ENCODE measurements around the gene PLXDC2.
"Not testable (repeated sequence)": the region's sequence is repeated elsewhere in the genome, so short reads cannot be mapped to it uniquely, and the experiment has no call there.

PLXDC2 gene

GRCh38 chr10:19987931-19988330, 171.7 kb downstream of the PLXDC2 start:
- no peak for DNase-seq

GRCh38 chr10:19993714-19994315, 177.6 kb downstream of the PLXDC2 start:
- DNase-seq = no peak

DNA sequence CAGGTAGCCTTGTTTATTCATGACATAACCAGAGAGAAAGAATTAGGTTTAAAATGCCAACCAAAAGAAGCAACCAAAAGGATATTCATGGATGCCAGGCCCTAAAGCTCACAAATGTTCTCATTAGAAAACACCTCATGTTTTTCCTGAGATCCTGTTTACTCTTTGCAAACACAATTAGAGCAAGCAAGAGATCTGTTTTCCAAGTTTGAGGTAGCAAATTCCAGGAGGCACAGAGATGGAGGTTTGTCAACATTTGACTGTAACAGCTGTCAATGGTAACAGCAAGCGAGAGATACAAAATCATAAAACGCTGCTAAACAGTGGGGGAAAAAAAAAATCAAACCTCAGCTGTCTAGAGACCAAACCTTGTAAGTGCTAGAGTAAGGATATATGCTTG, 182.2 kb downstream of the PLXDC2 start:
- no peak for DNase-seq

DNA sequence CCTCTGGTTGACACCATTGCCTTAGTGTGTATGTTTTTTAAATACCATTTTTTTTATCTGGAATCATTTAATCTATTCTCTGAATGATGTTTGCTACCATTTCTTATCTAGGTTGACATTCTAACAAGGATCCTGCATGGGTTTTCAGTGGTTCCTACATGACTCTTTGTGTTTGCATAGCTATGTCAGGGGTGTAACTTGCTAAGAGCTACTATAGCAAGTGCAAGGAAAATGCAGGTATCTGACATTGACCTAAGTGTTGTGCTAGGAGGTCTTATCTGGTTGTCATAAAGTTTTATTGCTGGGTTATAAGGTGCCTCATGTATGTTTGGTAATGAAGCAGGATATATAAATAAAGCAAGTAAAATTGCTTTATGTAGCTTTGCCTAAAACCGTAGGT, 183.2 kb downstream of the PLXDC2 start:
- DNase-seq = no peak

GRCh38 chr10:20002026-20002425, 185.8 kb downstream of the PLXDC2 start:
- not testable (repeated sequence) for DNase-seq

- no peak for DNase-seq
Measured at GRCh38 chr10:20002657-20003056, 186.4 kb downstream of the PLXDC2 start.

GRCh38 chr10:20004087-20004523, 187.9 kb downstream of the PLXDC2 start:
- no peak for DNase-seq

GRCh38 chr10:20005638-20006037, 189.4 kb downstream of the PLXDC2 start:
- no peak for DNase-seq

- no peak for DNase-seq
Measured at GRCh38 chr10:20006169-20006870, 190.1 kb downstream of the PLXDC2 start.

GRCh38 chr10:20007426-20007825, 191.2 kb downstream of the PLXDC2 start:
- DNase-seq = no peak

DNA sequence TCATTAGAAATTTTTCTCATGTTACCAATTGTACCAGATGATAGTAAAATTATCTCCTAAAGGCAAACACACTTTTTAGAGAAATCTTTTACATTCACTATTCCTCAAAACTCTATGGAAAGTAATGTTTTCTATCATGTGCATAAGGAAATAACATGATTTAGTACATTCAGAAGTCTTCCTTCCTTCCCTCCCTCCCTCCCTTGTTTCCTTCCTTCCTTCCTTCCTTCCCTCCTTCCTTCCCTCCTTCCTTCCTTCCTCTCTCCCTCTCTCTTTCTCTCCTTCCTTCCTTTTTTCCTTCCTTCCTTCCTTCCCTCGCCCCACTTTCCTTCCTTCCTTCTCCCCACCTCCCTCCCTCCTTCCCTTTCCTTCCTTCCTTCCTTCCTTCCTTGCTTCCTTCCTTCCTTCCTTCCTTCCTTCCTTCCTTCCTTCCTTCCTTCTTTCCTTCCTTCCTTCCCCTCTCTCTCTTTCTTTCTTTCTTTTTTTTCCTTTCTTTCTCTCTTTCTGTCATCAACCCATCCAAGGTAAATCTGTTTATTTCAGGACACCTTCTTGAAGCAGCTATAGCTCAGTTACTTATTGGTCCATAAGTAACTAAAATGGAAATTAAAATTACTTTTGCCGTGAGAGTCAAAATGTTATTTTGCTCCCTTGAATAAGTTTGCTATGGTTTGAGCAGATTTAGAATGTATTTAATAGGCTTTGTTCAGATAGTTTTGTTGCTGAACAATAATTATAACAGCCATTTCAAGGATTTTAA, 197.9 kb downstream of the PLXDC2 start:
- no peak for DNase-seq

DNA sequence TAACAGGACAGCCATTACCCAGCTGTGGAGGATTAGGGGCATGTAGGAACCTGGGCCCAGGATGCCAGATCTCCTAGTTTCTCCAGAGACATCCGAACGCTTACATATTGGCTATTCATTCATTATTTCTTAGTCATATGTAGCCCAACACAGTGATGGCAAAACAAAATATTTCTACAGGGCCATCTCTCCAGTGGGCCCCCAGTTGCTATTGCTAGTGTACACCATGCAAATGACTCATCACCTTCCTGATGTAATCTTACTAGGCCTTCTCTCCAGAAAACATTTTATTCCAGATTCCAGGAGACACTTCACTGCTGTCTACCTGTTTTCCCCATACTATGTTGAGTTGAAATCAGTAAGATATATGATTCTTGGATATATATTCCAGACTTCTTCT, 201.7 kb downstream of the PLXDC2 start:
- DNase-seq = no peak

DNA sequence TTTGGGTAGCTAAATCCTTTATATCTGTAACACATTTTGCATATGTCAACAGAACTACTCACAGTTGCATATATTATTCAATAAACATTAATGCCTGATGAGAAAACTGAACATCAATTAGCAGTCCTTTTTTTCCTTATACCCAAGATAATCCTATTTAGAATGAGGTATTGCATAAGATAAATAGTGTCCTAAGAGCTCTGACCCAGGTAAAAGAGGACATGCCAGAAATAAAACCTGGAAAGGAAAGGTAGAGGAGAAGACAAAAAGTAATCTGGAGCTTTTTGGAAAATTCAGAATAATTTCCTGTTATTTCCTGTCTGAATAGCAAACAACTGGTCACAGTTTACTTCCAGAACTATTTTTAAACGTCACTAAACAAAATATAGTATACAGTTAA, 204.4 kb downstream of the PLXDC2 start:
- DNase-seq = no peak

- no peak for DNase-seq
Measured at GRCh38 chr10:20029523-20029922, 213.3 kb downstream of the PLXDC2 start.

DNA sequence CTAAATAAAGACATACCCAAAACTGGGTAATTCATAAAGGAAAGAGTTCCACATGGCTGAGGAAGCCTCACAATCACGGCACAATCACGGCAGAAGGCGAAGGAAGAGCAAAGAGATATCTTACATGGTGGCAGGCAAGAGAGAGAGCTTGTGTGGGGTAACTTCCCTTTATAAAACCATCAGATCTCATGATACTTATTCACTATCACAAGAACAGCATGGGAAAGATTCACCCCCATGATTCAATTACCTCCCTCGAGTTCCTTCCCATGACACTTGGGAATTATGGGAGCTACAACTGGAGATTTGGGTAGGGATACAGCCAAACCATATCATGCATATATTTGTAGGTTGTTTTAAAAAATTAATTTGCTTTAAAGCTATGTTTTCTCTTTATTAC, 217.2 kb downstream of the PLXDC2 start:
- no peak for DNase-seq

- DNase-seq = no peak
Measured at GRCh38 chr10:20034732-20035131, 218.5 kb downstream of the PLXDC2 start.

- DNase-seq = no peak
Measured at GRCh38 chr10:20040012-20040411, 223.8 kb downstream of the PLXDC2 start.

- no peak for DNase-seq
Measured at GRCh38 chr10:20041931-20042330, 225.7 kb downstream of the PLXDC2 start.

DNA sequence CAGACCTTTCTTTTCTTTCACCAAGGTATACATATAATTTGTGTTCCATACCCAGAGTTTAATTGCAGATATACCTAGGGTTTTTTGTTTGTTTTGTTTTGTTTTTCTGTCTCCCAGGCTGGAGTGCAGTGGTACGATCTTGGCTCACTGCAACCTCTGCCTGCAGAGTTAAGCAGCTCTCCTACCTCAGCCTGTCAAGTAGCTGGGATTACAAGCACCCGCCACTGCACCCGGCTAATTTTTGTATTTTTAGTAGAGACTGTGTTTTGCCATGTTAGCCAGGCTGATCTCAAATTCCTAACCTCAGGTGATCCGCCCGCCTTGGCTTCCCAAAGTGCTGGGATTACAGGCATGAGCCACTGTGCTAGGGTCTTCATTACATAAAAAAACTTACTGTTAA, 228.9 kb downstream of the PLXDC2 start:
- not testable (repeated sequence) for DNase-seq

GRCh38 chr10:20048161-20048560, 231.9 kb downstream of the PLXDC2 start:
- DNase-seq = no peak

DNA sequence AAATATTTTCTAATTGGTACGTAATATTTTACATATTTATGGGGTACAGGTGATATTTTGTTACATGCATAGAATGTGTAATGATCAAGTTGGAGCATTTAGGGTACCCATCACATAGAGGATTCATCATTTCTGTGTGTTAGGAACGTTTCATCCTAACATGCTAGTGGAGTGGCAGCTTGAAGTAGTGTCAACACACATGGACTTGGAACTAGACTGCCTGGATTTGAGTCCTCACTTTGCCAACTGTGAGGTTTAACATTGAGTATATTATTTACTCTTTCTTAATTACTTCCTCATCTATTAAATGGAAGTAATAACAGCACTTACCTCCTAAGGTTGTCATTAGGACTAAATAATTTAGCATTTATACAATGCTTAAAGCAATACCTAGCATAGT, 241.9 kb downstream of the PLXDC2 start:
- no peak for DNase-seq

GRCh38 chr10:20059084-20059835, 243.0 kb downstream of the PLXDC2 start:
- no peak for DNase-seq

DNA sequence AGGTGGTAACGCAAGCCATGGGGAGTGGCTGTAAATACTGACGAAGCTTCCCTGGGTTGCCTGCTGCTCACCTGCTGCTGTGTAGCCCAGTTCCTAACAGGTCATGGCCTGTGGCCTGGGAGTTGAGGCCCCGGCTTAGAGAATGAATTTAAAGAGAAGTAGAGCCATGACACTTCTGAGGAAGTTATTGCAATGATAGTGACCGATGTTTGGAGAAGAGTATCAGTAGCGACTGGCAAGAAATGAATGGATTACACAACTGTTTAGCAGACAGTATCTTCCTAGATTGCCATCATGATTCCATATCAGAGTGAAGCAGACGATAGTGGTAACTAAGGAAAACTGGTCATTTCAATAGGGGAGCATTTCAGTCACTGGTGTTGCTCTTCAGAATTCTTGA, 249.6 kb downstream of the PLXDC2 start:
- no peak for DNase-seq
